ENCODE data around the gene TM2D3.

DNA sequence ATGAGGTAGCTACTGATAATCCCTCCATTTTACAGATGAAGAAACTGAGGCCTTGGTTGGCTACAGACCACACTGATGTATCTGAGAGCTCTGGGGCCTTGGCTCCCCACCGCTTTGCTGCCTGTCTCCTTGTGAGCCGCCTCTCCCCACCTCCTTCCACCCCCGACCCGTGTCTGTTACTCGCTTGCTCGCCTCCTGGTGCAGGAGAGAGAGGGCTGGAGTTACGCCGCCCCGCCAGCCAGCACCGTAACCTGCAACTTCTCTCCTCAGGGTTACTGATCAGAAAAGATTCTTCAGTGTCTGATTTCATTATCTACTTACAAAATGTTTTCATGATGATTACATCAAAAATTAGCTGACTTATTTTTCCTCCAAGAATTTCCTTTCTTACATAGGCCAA is 34.1 kb downstream of the TM2D3 start:
- TF ChIP-seq POU6F1 (CRISPR knock-in tag; IDR thresholded peaks at IDR 0.05; ENCODE audit: borderline replicate concordance, low read depth) = no peak
- TF ChIP-seq, protein P1, sequence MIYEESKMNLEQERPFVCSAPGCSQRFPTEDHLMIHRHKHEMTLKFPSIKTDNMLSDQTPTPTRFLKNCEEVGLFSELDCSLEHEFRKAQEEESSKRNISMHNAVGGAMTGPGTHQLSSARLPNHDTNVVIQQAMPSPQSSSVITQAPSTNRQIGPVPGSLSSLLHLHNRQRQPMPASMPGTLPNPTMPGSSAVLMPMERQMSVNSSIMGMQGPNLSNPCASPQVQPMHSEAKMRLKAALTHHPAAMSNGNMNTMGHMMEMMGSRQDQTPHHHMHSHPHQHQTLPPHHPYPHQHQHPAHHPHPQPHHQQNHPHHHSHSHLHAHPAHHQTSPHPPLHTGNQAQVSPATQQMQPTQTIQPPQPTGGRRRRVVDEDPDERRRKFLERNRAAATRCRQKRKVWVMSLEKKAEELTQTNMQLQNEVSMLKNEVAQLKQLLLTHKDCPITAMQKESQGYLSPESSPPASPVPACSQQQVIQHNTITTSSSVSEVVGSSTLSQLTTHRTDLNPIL (CRISPR knock-in tag; IDR thresholded peaks at IDR 0.05; ENCODE audit: low read depth) = no peak
